Stimulated activated CD8-positive, alpha-beta memory T cell treated with anti-CD3 and anti-CD28 coated beads, Interleukin-4, amount 100 ng/mL, for 4 hours (primary cell): ENCODE data around the gene SELENON.
A peak's percentile ranks its signal among the peaks of the same experiment; 100 is the strongest.

Experiments used
- DNase-seq, 2 donors: peaks; one replicate each; pipeline ENCODE4 v3.0.0-alpha.2; 2020; ENCODE audit warnings: low read depth in 2 of 2, low spot score in 1 of 2

SELENON gene

GRCh38 chr1:25809283-25809926 lies 9.4 kb downstream of the SELENON start:
- DNase-seq: no peak

- DNase-seq: no peak
Measured at GRCh38 chr1:25809929-25810328, 9.9 kb downstream of the SELENON start.

DNA sequence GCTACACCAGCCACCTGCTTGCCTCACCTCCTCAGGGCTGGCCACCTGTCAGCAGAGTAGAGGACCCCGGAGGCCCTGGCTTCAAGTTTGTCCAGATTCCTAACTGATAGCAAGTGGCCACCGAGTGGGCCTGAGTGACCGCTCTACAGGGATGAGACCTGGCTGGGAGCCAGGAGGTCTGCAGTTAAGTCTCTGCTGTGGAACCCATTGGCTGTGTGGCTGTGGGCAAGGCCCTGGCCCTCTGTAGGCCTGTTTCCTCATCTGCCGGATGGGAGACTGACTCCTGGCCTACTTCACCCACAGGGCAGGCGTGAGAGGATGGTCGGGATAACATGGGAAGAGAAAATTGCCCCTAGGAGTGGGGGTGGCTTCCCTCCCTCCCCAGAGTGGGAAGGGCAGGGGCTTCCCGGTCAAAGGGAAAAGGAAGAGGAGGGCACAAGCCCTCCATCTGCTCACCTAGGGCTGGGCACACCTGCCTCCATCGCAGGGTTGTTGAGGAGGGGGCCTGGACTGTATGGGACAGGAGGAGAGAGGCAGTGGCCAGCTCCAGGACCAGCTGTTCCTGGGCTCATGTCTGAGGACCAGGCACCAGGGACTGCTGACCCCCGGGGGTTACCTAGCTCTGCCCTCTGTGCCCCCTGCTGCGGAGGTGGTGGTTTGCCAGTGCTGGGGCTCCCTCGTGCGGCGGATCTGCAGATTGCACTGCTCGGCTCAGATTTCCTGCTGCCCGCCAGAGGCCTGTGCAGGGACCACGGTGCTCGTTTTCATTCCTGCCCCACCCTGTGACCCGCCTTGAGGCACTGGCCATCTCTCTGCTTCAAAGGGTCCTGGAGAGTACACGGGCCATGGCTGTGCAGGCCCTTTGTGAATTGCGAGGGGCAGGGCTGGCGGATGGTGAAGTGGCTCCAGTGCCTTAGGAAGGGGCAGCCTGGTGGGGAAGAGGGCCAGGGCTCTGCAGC lies 10.6 kb downstream of the SELENON start:
- peak; percentile 46 to 78 for DNase-seq

- no peak for DNase-seq
Measured at GRCh38 chr1:25811384-25812082, 11.5 kb downstream of the SELENON start.

GRCh38 chr1:25813071-25813733 lies 13.2 kb downstream of the SELENON start:
- no peak for DNase-seq

GRCh38 chr1:25813734-25814471 lies 13.9 kb downstream of the SELENON start:
- no peak for DNase-seq

DNA sequence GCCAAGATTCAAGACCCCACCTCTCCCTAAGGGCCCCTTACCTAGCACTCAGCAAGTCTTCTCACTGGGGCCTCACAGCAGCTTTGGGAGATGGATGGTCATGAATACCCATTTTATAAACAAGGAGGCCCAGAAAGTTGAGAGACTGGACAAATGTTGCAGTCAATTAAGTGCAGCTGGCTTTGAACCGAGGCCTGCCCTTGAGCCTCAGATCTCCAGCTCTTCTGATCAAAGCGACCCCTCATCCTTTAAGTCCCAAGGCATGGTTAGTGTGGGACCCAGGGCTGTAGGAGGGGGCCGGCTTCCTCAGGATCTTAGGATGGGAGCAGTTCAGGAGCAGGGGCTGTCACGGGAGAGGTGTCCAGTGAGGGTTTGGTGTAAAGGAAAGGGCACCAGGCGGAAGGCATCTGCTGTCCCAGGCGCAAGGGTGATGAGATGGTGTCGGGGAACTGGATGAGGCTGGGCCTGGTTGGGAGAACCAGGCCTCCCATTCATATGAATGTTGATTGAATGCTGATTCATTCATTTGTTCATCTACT lies 14.6 kb downstream of the SELENON start:
- no peak for DNase-seq

GRCh38 chr1:25815208-25816111 lies 15.5 kb downstream of the SELENON start:
- DNase-seq: no peak

- no peak for DNase-seq
Measured at GRCh38 chr1:25816112-25816718, 16.2 kb downstream of the SELENON start.

DNA sequence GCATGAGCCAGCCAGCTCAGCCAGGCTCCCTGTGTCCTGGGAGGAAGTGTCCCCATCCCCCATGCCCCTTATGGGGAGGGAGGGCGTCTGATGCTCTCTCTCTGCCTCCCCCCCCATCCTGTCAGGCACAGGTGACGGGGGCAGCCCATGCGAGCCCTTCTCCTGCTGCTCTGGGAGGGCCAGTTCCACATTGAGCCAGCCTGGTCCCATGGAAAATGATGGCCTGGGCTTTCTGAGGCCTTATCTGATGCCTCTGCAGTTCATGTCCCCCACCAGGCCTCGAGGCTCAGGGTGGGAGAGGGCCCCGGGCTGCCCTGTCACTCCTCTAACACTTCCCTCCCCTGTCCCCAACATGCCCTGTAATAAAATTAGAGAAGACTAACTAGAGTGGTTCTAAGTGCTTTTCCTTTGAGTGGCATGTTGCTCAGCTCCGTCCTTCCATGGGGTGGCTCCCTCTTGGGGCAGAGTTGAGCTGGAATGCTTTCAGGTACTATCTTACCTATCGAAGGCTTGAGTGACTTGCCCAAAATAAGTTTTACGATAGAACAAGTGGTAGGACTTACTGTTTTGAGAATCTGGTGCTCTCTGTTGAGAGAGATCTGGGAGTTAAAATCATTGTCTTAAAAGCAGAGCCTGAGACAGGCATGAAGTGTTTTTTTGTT lies 18.0 kb downstream of the SELENON start:
- no peak for DNase-seq

GRCh38 chr1:25818569-25818968 lies 18.6 kb downstream of the SELENON start:
- DNase-seq: no peak

DNA sequence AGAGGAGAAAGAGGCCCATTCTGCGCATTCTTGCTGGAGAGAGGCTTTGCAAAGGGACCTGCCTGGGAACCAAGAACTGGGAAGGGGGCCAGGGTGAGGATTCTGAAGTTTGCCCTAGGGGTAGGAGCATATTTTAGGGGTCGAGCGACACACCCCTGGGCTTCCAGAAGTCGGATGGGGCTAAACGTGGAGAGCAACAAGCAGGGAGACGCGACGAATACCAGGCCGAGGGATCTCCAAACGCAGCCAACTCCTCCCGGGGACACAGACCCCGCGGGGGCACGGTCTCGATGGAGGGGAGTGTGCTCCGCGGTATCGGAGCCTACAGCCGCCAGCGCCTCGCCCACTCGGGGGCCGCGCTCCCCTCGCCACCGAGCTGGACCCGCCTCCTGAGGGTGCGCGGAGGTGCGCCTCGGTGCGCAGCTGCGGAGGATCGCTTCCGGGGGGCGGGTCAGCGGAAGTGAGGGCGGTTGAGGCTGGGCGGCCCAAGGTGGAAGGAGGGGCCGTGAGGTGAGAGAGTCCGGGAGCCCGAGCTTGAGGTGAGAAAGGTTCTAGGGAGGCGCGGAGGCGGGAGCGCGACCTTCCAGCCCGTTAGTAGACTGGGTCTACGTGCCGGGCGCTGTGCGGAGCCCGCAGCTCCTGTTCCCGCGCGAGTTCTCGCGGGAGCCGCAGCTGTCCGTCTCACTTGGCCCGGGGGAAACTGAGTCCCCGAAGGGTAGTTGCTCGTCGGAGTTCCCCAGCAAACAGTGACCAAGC lies 19.7 kb downstream of the SELENON start, which contains the start of gene MTFR1L:
Gene MTFR1L, plus strand, starts transcription at position 464 of the 756 bp plus-strand sequence. CDS start 3,151 bp downstream, outside the sequence.
- peak; percentile 85 to 91 for DNase-seq

- peak in 1 of 2 donors; percentile 46 for DNase-seq
Measured at GRCh38 chr1:25820247-25821111, 20.5 kb downstream of the SELENON start.

GRCh38 chr1:25821112-25821476 lies 21.1 kb downstream of the SELENON start:
- no peak for DNase-seq

DNA sequence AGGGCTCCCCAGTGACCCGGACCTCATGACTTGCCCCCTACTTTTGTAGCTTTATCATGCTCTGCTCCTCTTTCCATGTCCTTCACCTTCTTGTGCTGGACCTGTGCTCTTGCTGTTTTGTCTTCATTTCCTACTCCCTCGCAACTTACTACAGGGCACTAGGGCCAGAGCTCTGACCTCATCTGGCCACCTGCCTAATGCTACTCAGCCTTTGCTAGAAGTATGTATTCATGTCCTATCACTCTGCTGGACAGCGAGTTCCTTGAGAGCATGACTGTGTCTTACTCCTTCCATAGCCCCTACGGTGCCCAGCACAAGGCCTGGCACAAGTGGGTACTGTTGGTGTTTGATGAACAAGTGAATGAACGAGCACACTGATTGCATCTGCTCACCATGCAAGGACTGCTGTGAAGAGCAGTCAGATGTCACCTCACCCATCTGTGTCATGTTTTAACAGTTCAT lies 21.7 kb downstream of the SELENON start:
- no peak for DNase-seq

DNA sequence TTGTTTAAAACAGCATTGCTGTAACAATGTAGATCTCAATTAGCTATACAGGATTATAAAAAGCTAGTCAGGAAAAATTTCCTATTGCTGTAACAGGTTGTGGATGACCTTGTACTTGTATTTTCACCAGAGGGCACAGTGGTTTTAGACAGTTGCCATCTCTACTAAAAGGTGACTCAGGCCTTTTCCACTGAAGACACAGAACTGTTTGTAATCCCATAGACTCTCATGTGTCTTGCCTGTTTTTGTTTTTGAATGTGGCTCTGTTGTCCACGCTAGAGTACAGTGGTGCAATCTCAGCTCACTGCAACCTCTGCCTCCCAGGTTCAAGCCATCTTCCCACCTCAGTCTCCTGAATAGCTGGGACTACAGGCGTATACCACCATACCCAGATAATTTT lies 25.6 kb downstream of the SELENON start:
- DNase-seq: no peak
